GM21423 (cell line): Measurements from ENCODE around the gene PAPPA2.

ENCODE experiments used
- ATAC-seq: cut with Tn5 transposase; IDR thresholded peaks from one replicate; pipeline ENCODE4 v1.9.1; 2021; ENCODE audit warnings: mild to moderate bottlenecking, moderate library complexity; ENCODE audit not compliant: unreplicated experiment

The PAPPA2 gene

DNA sequence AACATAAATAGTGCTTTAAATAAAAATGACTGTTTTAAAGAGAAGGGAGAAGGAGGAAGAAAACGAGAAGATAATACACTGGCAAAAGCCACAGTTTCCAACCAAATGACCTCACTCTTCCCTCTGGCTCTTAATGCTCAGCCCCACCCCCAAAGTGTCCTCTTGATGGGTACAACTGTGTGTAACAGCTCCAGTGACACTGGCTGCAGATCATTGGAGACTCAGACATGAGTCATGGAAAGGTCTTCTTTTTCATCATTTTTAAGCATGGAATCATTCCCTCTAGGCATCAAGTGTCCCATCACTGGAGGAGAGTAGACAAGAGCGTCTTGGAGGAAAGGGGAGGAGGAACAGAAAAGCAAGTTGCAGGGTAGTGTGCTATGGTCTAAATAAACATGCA lies 333.0 kb downstream of the PAPPA2 start:
- ATAC-seq: no peak

- ATAC-seq: no peak
Measured at GRCh38 chr1:176796583-176796982, 333.6 kb downstream of the PAPPA2 start.

GRCh38 chr1:176799327-176799726 lies 336.4 kb downstream of the PAPPA2 start:
- no peak for ATAC-seq

- no peak for ATAC-seq
Measured at GRCh38 chr1:176800978-176801513, 338.1 kb downstream of the PAPPA2 start.

DNA sequence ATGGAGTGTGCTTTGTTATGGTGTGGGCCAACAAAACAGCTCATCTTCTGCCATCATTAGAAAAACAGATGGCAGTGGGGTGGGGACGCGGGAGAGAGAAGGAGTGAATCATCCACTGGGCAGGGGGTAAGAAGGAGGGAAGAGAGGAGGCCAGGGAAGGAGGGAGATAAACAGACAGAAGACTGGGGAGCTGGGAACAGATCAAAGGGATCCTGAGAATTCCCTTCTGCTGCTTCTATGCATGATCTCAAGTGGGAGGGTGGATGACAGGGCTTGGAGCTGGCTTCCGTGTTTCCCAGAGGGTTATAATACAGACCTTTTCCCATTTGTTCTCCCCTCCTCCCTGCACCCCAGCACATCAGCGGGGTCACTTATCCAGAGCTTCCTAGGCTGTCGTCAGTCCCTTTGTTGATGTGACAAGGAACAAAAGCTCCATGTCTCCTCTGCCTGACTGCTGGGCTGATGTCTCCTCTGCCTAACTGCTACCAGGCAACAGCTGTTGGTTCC lies 338.6 kb downstream of the PAPPA2 start:
- no peak for ATAC-seq

DNA sequence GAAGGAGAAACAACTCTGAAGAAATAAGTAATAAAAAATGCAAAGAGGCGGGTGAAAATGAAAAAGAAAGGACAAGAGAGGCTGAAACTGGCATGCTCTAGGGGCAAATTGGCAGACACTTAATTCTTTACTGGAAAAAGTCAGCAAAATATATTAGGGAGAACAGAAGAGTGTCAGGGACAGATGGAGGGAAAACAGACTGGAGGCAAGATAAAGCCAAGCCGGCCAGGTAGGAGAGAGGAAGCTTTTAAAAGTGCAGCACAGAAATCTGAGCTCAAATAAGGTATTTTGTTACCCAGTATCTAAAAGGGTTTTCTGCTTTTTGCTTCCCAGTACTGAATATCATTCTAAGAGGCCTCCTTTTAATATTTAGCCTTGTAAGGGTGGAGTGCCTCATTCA lies 339.3 kb downstream of the PAPPA2 start:
- ATAC-seq: no peak

GRCh38 chr1:176803042-176803441 lies 340.1 kb downstream of the PAPPA2 start:
- no peak for ATAC-seq

DNA sequence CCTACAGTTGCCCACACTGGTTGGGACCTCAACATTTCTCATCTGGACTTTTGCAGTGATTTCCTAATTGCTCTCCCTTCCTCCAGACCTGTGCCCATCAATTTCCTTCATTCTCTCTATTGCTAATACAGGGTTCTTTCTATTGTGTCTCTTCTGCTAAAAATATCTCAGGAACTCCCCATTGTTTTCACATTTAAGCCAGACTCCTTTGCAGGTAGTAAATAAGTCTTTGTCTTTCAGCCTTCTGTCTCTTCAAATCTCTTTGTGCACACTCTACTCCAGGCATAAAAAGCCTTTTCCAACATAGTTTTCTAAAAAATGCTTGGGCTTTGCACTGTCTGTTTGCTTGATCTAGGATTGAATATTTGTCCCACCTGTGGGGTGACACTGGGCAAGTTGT lies 340.6 kb downstream of the PAPPA2 start:
- ATAC-seq: no peak

GRCh38 chr1:176809292-176809691 lies 346.3 kb downstream of the PAPPA2 start:
- no peak for ATAC-seq

- ATAC-seq: no peak
Measured at GRCh38 chr1:176811511-176812288, 348.7 kb downstream of the PAPPA2 start.

DNA sequence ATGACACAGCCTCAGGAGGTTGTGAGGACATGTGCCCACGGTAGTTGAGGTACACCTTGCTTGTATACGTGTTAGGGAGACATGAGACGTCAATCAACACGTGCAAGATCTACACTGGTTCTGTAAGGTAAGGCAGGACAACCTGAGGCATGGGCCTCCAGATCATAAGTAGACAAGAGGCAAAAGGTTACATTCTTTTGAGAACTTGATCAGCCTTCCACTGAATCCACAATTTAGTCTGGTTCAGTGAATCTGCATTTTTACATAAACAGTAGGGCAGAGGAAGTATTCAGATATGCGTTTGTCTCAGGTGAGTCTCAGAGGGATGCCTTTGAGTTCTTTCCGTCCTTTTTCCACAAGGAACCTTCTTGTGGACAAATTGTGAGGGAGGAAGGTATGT lies 352.6 kb downstream of the PAPPA2 start:
- no peak for ATAC-seq

- ATAC-seq: no peak
Measured at GRCh38 chr1:176816232-176816631, 353.3 kb downstream of the PAPPA2 start.

DNA sequence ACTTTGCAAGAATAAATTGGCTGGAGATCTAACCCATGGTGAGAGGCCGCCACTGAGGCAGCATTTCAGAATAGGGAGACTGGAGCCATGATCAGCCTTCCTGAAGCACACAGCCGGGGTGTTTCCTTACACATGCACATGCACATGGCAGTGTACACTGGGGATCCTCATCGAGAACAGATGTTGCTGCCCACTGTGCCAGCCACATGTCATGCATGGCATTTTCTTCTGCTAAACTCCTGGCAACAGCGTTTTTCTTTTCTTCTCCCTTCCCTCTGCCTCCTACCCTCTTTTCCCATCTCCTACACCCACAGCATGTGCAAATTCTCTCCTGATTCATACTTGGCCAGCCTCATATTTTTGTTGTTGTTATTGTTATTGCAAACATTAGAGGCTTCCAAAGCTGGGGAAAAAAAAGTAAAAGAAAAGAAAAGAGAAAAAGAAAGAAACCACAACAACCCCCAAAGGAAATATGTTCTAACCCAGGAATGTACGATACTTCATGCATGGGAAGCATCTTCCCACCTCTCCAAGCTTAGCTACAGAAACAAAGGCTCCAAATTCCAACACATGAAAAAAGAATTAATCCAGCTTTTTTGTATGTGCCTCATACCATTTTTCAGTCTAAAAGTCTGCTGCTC lies 357.5 kb downstream of the PAPPA2 start:
- ATAC-seq: no peak

DNA sequence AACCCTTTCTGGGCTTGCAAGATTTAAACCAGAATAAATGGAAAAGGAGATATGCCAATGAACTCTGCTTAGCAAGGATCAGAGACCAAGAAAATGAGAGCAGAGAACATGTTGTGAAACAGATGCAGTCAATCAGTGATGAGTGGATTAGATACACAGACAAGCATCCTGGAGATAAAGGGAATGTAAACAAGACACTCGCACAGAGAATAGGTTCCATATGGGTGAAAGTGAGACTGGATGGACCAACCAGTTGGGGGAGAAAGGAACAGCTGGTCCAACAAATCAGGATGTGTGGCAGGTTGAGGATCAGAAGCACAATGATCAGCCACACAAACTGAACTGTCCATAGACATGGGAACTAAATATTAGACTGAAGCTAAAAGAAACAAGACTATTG lies 363.3 kb downstream of the PAPPA2 start:
- no peak for ATAC-seq

DNA sequence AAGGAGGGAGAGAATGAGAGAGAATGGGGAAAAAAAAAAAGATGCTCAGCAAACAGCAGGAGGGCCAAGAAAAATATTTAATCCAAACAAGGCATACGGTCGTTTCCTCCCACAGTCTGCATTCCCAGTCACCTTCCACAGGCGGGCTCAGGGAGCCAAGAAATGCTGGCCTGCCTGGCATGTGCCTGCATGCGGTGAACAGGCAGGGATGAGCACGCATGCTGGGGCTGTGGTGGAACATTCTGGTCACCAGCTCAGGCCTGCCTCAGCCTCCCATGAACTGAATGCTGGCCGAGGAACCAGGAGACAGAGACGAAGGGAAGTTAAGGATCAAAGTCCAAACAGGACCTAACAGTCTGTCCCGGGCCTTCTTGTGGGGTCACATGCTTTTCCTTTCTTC lies 366.3 kb downstream of the PAPPA2 start:
- ATAC-seq: no peak

DNA sequence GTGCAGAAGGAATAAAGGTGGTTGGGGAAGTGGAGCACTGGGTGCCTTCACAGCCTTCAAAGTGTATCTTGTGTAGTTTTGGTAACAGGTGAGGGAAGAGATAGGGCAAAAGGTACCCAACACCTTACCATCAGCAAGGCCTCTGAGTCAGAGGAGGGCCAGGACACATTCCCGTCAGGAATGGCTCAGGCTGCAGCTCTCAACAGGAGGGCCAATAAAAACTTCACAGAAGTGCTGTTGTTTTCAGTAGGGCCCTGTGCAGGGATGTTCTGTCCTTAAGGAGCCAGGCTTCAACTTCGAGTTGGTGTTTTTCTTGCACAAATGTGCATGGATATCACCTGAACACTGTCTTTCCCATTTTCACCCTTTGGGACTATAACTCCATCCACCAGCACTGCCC lies 368.2 kb downstream of the PAPPA2 start:
- ATAC-seq: no peak

- no peak for ATAC-seq
Measured at GRCh38 chr1:176837708-176838107, 374.7 kb downstream of the PAPPA2 start.

- ATAC-seq: no peak
Measured at GRCh38 chr1:176838276-176838995, 375.5 kb downstream of the PAPPA2 start.

DNA sequence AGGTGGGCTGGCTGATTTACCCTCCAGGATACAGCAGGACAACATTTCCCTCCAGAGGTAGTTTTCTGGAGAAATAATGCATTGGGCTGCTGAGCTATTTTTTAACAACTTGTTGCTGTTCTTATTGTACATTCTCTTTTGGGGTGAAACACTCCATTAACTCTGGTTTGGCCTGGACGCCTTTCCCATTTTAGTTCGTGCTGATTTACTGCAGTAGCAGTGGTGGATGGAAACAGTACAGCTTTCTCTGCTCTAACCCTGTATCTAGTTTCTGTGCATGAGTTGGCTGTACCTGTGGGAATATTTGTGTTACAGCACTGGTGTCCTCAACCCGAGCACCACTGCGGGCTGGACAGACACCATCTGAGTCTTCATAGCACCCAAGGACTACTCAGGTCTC lies 376.2 kb downstream of the PAPPA2 start:
- ATAC-seq: no peak

DNA sequence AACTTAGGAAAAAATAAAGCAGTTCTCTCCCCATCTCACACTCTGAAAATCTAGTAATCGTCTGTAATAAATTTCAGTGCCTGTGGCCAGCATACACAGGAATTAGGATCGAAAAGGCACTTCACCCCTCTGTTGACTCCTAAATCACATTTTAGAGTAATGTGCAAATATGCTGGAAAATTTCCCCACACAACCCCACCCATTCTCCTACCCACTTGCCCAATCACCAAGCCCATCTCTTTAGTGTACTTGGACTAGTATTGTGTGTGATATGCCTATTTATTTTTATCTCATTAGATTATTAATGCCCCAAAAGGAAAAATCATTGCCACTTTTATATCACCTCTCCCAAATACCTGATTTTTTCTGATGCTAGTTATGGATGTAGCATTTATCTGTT lies 378.3 kb downstream of the PAPPA2 start:
- no peak for ATAC-seq
